Smooth muscle cell (in vitro differentiated cells): ENCODE measurements around the gene FNIP2. TPM values are rescaled to one million over a fixed set of nuclear protein-coding genes. Genes with fewer than 3 reads are reported as not detected.
"Not testable (repeated sequence)": the region's sequence is repeated elsewhere in the genome, so short reads cannot be mapped to it uniquely, and the experiment has no call there.

ENCODE experiments used
- DNase-seq: peaks from one replicate; lab custom pipeline; 2025; ENCODE audit not compliant: unreplicated experiment; lab: John Stamatoyannopoulos, UW
- H2AFZ ChIP-seq: fragments of 200-600 bp; sonication (generic); 2 replicates; pipeline ENCODE4 v1.6.0; 2016; ENCODE audit warnings: antibody characterized with exemption, low read depth, mild to moderate bottlenecking
- H3F3A ChIP-seq: fragments of 200-600 bp; sonication (generic); 2 replicates; pipeline ENCODE4 v1.6.0; 2017; ENCODE audit warnings: antibody characterized with exemption, low read depth
- H3K27ac ChIP-seq: fragments of 200-600 bp; sonication (generic); 2 replicates; pipeline ENCODE4 v1.5.1; 2016; ENCODE audit warnings: low read depth, mild to moderate bottlenecking
- H3K27me3 ChIP-seq: fragments of 200-600 bp; sonication (generic); 2 replicates; pipeline ENCODE4 v1.6.1; 2016; ENCODE audit warnings: low read depth, mild to moderate bottlenecking
- H3K36me3 ChIP-seq: fragments of 200-600 bp; sonication (generic); 2 replicates; pipeline ENCODE4 v1.5.1; 2016; ENCODE audit warnings: low read depth
- H3K4me1 ChIP-seq: fragments of 200-600 bp; sonication (generic); 2 replicates; pipeline ENCODE4 v1.5.1; 2016; ENCODE audit warnings: low read depth
- H3K4me2 ChIP-seq: fragments of 200-600 bp; sonication (generic); 2 replicates; pipeline ENCODE4 v1.6.0; 2016; ENCODE audit warnings: mild to moderate bottlenecking
- H3K4me3 ChIP-seq: fragments of 200-600 bp; sonication (generic); 2 replicates; pipeline ENCODE4 v1.5.1; 2016; ENCODE audit warnings: mild to moderate bottlenecking
- H3K79me2 ChIP-seq: fragments of 200-600 bp; sonication (generic); 2 replicates; pipeline ENCODE4 v1.6.0; 2016; ENCODE audit warnings: low read depth, mild to moderate bottlenecking
- H3K9ac ChIP-seq: fragments of 200-600 bp; sonication (generic); 2 replicates; pipeline ENCODE4 v1.6.0; 2016; ENCODE audit warnings: low read depth
- H3K9me3 ChIP-seq: fragments of 200-600 bp; sonication (generic); replicated peaks from 2 replicates; pipeline ENCODE4 v1.5.1; 2016; ENCODE audit warnings: low read depth
- H4K20me1 ChIP-seq: fragments of 200-600 bp; sonication (generic); 2 replicates; pipeline ENCODE4 v1.6.0; 2016; ENCODE audit warnings: low read depth
- CTCF ChIP-seq: fragments of 200-600 bp; sonication (generic); IDR thresholded peaks from 2 replicates; pipeline ENCODE4 v1.5.1; 2017; ENCODE audit warnings: borderline replicate concordance, mild to moderate bottlenecking, antibody characterized with exemption; ENCODE audit not compliant: insufficient read depth, poor library complexity, severe bottlenecking
- WGBS: methylation state at CpG from one replicate; pipeline ENCODE4 v1.1.7; 2016; ENCODE audit warnings: low lambda C conversion rate; 5-methylcytosine and 5-hydroxymethylcytosine counted together
- polyA plus RNA-seq: library from polyadenylated mRNA; unstranded; fragments of >200 nt; fragmentation: Nextera tagmentation; extraction: Ambion mirVana; gene quantifications from 2 replicates; pipeline ENCODE4 v1.2.1, GENCODE V29; 2016
- total RNA-seq: library from RNA; depleted of rRNA; stranded (reverse); fragments of >200 nt; gene quantifications from 2 replicates; pipeline ENCODE4 v1.2.3, GENCODE V29; 2014

The FNIP2 gene
- total and polyA plus RNA-seq, 2 experiments from 2014 or later: 10.4 to 36.3 TPM

- TF ChIP-seq CTCF: no peak
- 90% methylated on average over 1 of the region's 1 CpG for WGBS
- Histone ChIP-seq H3K27me3 (no peaks in the 10 kb centered on the region), H3K79me2 (peaks cover 39% of the 10 kb centered on the region), H3K36me3 (no peaks in the 10 kb centered on the region), H2AFZ (no peak overlapping the region), H3K4me2 (no peak overlapping the region), H3K9ac (no peak overlapping the region), H3K4me1 (no peaks in the 10 kb centered on the region), H3K9me3 (no peaks in the 10 kb centered on the region), H3F3A (no peaks in the 10 kb centered on the region), H3K4me3 (no peak overlapping the region), H4K20me1 (peaks cover 46% of the 10 kb centered on the region), H3K27ac (no peak overlapping the region)
- no peak for DNase-seq
Observed at GRCh38 chr4:158802914-158803313, 34.1 kb downstream of the FNIP2 start.

GRCh38 chr4:158805635-158806471, 37.0 kb downstream of the FNIP2 start:
- no peak overlapping the region for H2AFZ ChIP-seq
- H3K27ac ChIP-seq: peak overlapping the region; percentile 56
- H3K4me3 ChIP-seq: no peak overlapping the region
- 64% methylated on average over 10 of the region's 10 CpGs for WGBS
- no peaks in the 10 kb centered on the region for H3K36me3 ChIP-seq
- peaks cover 30% of the 10 kb centered on the region for H4K20me1 ChIP-seq
- TF ChIP-seq CTCF: no peak
- no peak for DNase-seq
- H3K79me2 ChIP-seq: peaks cover 26% of the 10 kb centered on the region
- no peak overlapping the region for H3K4me2 ChIP-seq
- no peak overlapping the region for H3K9ac ChIP-seq
- H3F3A ChIP-seq: peaks cover 4% of the 10 kb centered on the region
- no peaks in the 10 kb centered on the region for H3K27me3 ChIP-seq
- H3K9me3 ChIP-seq: no peaks in the 10 kb centered on the region
- no peaks in the 10 kb centered on the region for H3K4me1 ChIP-seq

GRCh38 chr4:158807691-158808090, 38.9 kb downstream of the FNIP2 start:
- H3F3A ChIP-seq: peaks cover 4% of the 10 kb centered on the region
- no peaks in the 10 kb centered on the region for H3K27me3 ChIP-seq
- H3K27ac ChIP-seq: no peak overlapping the region
- H3K79me2 ChIP-seq: peaks cover 26% of the 10 kb centered on the region
- H3K36me3 ChIP-seq: no peaks in the 10 kb centered on the region
- TF ChIP-seq CTCF: no peak
- no peak overlapping the region for H2AFZ ChIP-seq
- peaks cover 4% of the 10 kb centered on the region for H3K4me1 ChIP-seq
- no peak overlapping the region for H3K9ac ChIP-seq
- DNase-seq: no peak
- H4K20me1 ChIP-seq: peaks cover 20% of the 10 kb centered on the region
- 34% methylated on average over 3 of the region's 3 CpGs for WGBS
- no peaks in the 10 kb centered on the region for H3K9me3 ChIP-seq
- no peak overlapping the region for H3K4me2 ChIP-seq
- no peak overlapping the region for H3K4me3 ChIP-seq

GRCh38 chr4:158808399-158808798, 39.6 kb downstream of the FNIP2 start:
- TF ChIP-seq CTCF: no peak
- no peak overlapping the region for H3K4me2 ChIP-seq
- no peak overlapping the region for H2AFZ ChIP-seq
- peaks cover 4% of the 10 kb centered on the region for H3K4me1 ChIP-seq
- no peaks in the 10 kb centered on the region for H3K9me3 ChIP-seq
- peaks cover 4% of the 10 kb centered on the region for H3F3A ChIP-seq
- H3K27me3 ChIP-seq: no peaks in the 10 kb centered on the region
- H3K4me3 ChIP-seq: no peak overlapping the region
- H3K27ac ChIP-seq: no peak overlapping the region
- H3K9ac ChIP-seq: no peak overlapping the region
- 93% methylated on average over 3 of the region's 3 CpGs for WGBS
- no peaks in the 10 kb centered on the region for H3K36me3 ChIP-seq
- peaks cover 20% of the 10 kb centered on the region for H4K20me1 ChIP-seq
- peaks cover 26% of the 10 kb centered on the region for H3K79me2 ChIP-seq
- DNase-seq: no peak

- not testable (repeated sequence) for H3K4me3 ChIP-seq, H3F3A ChIP-seq, H3K4me1 ChIP-seq, H3K36me3 ChIP-seq, H3K27me3 ChIP-seq, DNase-seq, H2AFZ ChIP-seq, H3K9me3 ChIP-seq
- WGBS: 89% methylated on average over 4 of the region's 4 CpGs
- Histone ChIP-seq H4K20me1 (peaks cover 13% of the 10 kb centered on the region), H3K27ac (peak overlapping the region; percentile 96), H3K79me2 (peaks cover 18% of the 10 kb centered on the region), H3K9ac (peak overlapping the region; percentile 78), H3K4me2 (peak overlapping the region; percentile 63)
Observed at GRCh38 chr4:158809208-158809607, 40.4 kb downstream of the FNIP2 start.
